Left cardiac atrium (tissue), 4 donors: ENCODE measurements around the gene CTTNBP2. TPM values are rescaled to one million over a fixed set of nuclear protein-coding genes. Genes with fewer than 3 reads are reported as not detected.
"Not testable (repeated sequence)": the region's sequence is repeated elsewhere in the genome, so short reads cannot be mapped to it uniquely, and the experiment has no call there.

ENCODE experiments used
- ATAC-seq, 2 donors: fragments of 200-7000 bp; cut with Tn5 transposase; one replicate each; pipeline ENCODE4 v1.9.1; 2020; ENCODE audit warnings: mild to moderate bottlenecking in 2 of 2, moderate library complexity in 2 of 2
- DNase-seq: peaks from one replicate; pipeline ENCODE4 v3.0.0-alpha.2; 2020
- intact Hi-C, 2 donors: fragments of 100-400 bp; cut with DNase I; formaldehyde crosslinking; loops; one replicate each; pipeline versions ENCODE4 v1.14.1 to v1.15.1; 2022 to 2023
- total RNA-seq, 2 donors: library from RNA; stranded (reverse); fragmentation: NEBNext Ultra II Directional; extraction: Animal tissue kit (Norgen Biotek cat#: 25700); gene quantifications; one replicate each; pipeline ENCODE4 v1.2.1, GENCODE V29; 2021
- donor health status: DM: no; HTN: yes; CAD: no.
- donor health status: DM: no; HTN: yes; CAD: no; lungs with severe emphysema.
- donor health status: DM: yes; HTN: yes; CAD: no.
- donor health status: Dilated cardiomyopathy.

Gene CTTNBP2
- total RNA-seq, 2 donors from 2014 or later, result 4.3 to 7.0 TPM

DNA sequence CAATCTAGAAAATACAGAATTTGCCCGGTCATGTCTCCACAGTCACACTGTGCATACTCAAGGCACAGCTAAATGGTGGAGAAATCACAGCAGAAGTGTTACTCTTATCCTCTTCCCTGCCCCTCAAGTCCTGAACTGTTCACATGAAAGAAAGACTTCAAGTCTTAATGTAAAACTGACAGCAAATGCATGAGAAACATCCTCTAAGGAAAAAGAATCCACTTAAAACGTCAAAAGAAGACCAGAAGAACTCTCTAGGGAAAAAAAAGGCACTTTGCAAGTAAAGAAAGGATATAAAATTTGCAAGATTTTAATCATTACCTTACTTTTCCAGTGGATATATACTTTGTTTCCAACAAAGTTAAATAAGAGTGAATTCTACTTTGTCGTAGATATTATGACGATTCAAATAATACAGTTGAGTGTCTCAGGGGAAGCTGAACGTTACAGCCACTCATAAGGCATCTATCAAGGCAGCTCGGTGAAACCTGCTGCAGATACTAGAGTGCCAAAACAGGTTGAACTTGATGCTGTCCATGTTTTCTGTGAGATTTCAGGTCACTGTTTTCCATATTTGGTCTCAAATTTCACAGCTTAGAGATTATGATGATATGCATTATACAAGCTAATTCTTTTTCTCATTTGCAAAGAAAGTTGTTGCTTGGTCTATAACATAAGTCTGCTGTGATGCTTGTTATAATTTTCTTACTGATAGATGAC lies 155.0 kb downstream of the CTTNBP2 start:
- no peak for DNase-seq
- intact Hi-C loops, result loop anchor here in 1 of 2 donors (5.0 kb wide), 1 partner anchor 256 kb away; no protein-coding TSS in a partner anchor
- no peak for ATAC-seq

DNA sequence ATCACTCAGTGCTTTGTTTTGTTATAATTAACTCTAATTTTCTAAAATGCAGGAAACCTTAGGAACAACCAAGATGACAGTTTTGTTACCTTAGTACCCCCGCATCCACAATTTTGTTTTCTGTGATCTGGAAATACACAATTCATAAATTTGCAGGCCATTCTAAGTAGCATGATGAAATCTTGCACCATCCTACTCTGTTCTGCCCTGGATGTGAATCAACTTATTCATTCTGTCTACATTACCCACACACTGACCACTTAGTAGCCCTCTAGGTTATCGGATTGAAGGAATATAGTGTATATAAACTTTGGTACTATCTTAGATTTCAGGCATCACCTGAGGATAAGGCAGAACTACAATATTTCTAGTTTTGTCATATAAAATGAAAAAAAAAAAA lies 155.9 kb downstream of the CTTNBP2 start:
- no peak for ATAC-seq
- DNase-seq, result no peak
- intact Hi-C loops, result loop anchor here in 1 of 2 donors (5.0 kb wide), 1 partner anchor 255 kb away; no protein-coding TSS in a partner anchor

DNA sequence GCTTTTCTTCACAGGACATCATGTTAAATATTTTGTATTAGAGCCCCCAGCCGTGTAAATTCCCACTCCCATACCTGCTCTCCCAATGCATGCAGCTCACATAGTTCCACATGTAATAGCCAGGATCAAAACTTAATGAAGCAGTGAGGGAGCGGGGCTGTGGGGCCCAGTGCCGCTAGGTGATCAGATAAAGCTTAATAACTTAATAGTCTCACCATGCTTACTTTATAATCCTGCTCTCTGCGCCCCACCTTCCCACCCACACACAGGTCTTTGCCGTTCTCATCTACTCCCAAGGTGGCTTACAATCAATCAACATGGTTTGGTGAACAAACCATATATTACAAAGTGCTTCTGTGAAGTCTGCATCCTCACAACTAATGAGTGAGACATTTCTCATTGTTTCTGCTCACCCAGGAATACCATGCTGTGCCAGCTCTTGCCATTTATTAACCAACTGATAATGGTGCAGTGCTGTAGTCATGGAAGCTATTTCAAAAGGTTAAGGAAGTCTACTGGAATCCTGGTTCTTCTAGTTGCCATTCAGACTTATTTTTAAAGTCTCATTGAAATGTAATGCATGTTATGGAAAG lies 156.4 kb downstream of the CTTNBP2 start:
- intact Hi-C loops, result loop anchor here in 1 of 2 donors (5.0 kb wide), 1 partner anchor 255 kb away; no protein-coding TSS in a partner anchor
- ATAC-seq, result no peak
- no peak for DNase-seq

DNA sequence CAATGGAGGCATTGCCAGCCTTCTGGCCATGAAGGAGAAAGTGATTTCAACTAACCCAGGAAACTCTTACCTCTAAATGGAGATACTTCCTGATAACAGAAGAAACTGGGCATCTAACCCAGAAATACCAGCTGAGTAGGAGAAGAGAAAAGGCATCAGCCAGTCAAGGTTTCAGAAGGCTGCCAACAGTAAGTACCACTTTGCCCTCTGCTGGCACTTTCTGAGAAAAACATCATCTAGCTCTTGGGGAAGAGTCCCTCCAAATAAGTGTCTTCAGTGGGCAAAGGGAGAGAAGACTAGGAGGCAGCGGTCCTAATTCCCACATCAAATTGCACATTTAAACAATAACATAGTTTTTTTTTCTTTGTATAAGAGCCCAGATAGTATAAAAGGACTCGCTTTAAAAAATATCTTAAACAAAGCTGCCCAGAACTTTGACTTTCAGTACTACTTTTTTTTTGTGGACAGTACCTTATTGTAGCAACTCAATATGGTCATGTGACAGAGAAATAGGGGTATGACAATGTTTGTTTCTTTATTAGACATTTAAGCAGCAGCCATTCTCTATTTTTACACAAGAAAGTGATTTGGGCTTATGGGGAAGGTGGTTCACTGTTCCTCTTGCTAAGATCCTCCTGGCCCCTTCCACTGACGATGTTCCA lies 157.3 kb downstream of the CTTNBP2 start:
- intact Hi-C loops, result loop anchor here in 1 of 2 donors (5.0 kb wide), 1 partner anchor 254 kb away; no protein-coding TSS in a partner anchor
- DNase-seq (no peak), ATAC-seq (peak in 1 of 2 donors; percentile 79)

DNA sequence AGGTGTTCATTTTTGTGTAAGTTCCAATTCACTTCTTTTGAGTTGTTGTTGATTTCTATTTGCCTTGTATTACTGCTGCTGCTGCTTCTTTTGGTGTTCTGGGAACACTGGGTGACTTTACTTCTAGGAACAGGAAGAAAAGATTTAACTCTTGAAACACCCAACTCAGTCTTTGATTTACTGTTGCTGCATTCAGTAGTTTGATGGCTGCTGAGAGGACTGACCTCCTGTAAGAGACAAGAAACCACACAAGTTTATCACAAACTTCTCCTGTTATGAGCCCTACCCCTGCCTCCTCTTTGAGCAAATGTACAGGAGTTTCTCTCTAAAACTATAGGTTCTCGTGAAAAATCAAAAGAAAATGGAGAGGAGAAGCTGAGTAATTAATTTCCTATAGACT lies 161.7 kb downstream of the CTTNBP2 start:
- no peak for ATAC-seq
- intact Hi-C loops, result no loop called here
- DNase-seq, result no peak

DNA sequence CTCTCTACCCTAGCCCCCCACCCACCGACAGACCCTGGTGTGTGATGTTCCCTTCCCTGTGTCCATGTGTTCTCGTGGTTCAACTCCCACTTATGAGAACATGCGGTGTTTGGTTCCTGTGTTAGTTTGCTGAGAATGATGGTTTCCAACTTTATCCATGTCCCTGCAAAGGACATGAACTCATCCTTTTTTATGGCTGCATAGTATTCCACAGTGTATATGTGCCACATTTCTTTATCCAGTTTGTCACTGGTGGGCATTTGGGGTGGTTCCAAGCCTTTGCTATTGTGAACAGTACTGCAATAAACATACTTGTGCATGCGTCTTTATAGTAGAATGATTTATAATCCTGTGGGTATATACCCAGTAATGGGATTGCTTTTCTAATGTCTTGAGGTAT lies 165.1 kb downstream of the CTTNBP2 start:
- ATAC-seq, intact Hi-C loops: not testable (repeated sequence)

DNA sequence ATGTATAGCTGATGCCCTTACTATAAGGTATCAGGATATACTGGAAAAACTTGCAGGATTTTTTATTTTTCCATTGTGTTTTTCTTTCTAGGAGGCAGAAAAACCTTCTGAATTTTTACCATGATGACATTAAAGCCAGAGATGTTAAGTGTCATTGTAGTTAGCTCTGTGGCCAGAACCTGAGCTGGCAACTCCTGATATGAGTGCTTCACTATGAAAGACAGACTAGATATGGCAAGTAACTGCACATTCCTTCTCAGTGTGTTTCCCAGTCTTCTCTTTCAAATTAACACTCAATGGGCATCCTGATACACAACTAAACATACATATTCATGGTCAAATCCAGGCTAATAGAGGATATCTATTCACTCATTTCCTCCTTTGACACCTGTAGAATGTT lies 166.2 kb downstream of the CTTNBP2 start:
- ATAC-seq, result no peak
- DNase-seq, result no peak
- intact Hi-C loops, result no loop called here

More for the DNA sequence above, 165.1 kb downstream of the CTTNBP2 start:
- not testable (repeated sequence) for DNase-seq

DNA sequence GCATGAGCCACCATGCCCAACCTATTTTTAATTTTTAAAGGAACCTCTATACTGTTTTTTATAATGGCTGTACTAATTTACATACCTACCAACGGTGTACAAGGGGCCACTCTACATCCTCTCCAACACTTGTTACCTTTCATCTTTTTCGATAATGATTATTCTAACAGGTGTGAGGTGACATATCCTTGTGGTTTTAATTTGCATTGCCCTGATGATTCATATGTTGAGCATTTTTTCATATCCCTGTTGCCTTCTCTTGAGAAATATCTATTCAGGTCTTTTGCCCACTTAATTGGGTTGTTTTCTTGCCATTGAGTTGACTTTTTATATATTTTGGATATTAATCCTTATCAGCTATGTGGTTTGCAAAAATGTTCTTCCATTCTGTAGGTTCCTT lies 167.0 kb downstream of the CTTNBP2 start:
- DNase-seq (no peak), ATAC-seq (no peak)
- intact Hi-C loops, result no loop called here

DNA sequence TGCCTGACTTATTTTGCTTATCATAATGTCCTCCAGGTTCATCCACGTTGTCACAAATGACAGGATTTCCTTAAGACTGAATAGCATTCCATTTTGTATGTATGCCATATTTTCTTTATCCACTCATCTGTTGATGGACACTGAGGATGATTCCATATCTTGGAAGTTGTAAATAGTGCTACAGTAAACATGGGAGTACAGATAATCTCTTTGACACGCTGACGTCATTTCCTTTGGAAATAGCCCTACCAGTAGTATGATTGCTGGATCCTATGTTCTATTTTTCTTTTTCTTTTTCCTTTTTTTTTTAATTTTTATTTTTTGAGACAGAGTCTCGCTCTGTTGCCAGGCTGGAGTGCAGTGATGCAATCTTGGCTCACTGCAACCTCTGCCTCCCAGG lies 167.6 kb downstream of the CTTNBP2 start:
- DNase-seq, result no peak
- intact Hi-C loops, result no loop called here
- no peak for ATAC-seq

DNA sequence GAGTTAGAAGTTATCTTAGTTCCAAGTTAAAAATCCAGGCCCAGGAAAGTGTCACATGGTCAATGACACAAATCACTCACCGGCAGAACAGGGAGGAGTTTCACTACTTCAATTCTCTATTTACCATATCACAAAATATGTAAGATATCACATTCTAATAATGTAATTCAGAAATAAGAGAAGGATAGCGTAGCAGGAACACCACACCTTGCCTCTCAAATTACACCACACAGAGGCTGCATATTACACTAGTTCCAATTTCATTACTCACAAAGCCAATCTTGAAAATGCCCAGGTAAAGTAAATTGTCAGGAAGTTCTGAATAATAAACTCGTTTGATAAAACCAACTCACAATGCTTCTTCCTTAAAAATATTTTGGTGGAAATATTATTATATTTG lies 169.2 kb downstream of the CTTNBP2 start:
- DNase-seq (no peak), ATAC-seq (no peak)
- intact Hi-C loops, result no loop called here

DNA sequence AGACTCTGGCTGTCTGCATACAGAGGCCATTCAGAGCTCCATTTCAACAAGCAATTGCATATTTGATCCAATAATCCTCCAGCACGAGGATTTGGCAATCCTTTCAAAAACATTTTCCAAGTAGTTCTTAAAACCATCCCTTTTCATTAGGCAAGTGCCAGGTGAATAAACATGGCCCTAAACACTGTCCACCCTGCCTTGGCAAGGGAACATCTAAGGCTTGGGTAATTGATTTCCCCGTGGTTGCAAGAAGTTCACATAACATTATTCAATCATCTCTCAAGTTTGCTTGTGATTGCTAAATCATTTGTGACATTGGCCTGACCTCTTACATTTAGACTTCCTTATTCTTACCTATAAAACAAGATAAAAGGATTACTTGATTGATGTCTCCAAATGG lies 175.2 kb downstream of the CTTNBP2 start:
- DNase-seq (no peak), ATAC-seq (peak in 1 of 2 donors; percentile 57)
- intact Hi-C loops, result no loop called here

DNA sequence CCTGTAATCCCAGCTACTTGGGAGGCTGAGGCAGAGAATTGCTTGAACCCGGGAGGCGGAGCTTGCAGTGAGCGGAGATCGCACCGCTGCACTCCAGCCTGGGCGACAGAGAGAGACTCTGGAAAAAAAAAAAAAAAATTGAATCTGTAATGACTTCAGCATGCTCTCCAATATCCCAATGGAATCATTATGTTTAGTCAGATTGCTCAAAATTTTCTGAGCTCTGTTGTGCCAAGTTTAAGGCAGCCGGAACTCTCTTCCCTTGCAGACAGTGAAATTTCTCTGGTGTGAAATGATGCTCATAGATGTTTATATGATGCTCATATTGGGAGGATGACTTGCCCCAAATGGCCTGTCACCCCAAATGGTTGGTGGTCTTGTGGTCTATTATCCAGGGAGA lies 180.9 kb downstream of the CTTNBP2 start:
- no peak for ATAC-seq
- intact Hi-C loops, result no loop called here
- DNase-seq, result no peak

DNA sequence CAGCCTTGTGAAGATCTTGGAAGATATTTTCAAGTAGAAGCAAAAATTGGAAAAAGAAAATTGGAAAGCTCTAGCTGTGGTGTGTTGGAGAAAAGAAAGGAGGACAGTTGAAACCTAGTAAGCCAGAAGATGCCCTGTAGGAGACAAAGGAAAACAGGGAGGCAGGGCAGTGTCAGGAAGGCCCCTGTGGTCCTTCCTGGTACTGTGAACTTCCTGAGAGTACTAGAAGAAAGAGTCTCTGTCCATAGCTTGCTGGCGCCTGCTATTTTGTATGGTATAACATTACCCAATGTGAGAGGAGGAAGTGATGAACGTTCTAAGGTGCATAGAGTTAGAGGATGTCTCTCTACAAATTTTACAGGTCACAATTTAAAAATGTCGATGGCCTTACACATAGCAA lies 183.1 kb downstream of the CTTNBP2 start:
- ATAC-seq (no peak), DNase-seq (no peak)
- intact Hi-C loops, result no loop called here

DNA sequence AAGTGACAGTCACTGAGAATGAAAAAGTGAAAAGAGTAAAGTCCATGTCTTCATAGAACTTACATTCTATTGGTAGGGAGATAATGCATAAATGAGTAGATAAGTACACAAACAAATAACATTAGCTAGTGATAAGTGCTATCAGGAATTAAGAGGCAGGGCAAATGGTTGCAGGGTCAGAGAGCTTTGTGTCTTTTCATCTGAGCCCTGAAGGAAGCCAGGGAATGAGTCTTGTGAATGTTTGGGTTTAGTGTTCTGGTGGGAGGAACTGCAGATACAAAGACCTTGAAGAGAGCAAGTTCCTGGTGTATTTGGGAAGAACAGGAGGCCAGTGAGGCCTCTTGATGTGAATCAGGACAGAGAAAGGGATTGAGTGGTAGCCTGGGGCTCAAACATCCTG lies 183.8 kb downstream of the CTTNBP2 start:
- intact Hi-C loops, result no loop called here
- no peak for DNase-seq
- ATAC-seq, result no peak

DNA sequence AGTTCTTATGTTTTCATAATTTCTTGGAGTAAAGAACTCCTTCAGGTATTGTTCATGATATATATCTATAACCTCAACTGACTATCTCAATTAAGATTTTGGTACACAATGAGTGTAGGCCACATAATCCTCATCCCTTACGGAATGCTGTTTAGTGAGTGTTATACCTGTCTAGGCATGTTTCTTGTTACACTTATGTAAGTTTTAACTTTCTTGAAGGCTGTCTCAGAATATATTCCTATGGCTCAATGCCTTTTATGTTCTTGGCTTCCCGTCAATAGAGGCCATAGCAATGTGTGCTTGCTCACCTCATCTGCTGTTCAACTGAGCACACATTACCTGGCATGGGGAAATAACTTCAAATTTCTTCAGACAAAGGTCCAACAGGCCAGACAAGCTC lies 185.1 kb downstream of the CTTNBP2 start:
- intact Hi-C loops, result no loop called here

DNA sequence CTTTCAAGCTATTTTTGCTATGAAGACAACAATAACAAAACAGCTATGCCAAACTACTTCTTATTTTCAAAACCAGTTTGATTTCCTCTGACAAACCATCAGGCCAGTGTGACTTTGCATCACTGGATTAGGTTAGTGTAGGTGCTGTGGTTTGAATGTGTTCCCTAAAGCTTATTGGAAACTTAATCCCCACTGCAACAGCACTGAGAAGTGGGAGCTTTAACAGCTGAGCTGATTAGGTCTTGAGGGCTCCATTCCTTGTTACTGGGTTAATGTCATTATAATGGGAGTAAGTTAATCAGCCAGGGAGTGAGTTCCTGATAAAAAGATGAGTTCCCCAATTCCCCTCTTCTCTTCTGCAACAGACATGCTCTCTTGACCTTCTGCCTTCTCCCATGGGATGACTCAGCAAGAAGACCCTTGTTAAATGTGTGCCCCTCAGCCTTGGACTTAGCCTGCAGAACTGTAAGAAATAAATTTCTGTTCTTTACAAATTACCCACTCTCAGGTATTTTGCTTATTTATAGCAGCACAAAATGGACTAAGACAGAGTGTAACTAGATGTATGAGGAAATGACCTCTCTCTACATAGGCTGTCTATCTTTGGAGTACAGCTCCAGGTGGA lies 186.8 kb downstream of the CTTNBP2 start:
- ATAC-seq, result no peak
- DNase-seq, result no peak
- intact Hi-C loops, result no loop called here

More for the DNA sequence above, 185.1 kb downstream of the CTTNBP2 start:
- DNase-seq (no peak), ATAC-seq (no peak)

DNA sequence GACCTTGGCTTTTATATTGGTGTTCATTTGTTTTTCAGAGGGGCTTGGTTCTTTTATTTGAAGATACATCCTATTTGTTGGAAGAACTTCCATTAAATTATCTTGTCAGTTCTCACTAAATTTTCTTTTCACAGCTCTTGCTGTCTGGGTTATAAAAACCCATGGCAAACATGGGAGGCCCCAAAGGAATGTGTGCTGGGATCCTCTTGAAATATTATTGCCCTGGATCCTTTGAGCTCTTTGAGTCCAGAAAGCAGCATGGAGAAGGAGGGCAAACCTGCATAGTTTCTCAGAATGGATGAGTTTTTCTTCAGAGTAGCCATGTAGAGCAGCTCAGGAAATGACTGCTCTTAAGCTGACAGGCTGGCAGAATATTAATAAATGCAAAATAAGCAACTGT lies 187.4 kb downstream of the CTTNBP2 start:
- DNase-seq, result no peak
- intact Hi-C loops, result no loop called here

DNA sequence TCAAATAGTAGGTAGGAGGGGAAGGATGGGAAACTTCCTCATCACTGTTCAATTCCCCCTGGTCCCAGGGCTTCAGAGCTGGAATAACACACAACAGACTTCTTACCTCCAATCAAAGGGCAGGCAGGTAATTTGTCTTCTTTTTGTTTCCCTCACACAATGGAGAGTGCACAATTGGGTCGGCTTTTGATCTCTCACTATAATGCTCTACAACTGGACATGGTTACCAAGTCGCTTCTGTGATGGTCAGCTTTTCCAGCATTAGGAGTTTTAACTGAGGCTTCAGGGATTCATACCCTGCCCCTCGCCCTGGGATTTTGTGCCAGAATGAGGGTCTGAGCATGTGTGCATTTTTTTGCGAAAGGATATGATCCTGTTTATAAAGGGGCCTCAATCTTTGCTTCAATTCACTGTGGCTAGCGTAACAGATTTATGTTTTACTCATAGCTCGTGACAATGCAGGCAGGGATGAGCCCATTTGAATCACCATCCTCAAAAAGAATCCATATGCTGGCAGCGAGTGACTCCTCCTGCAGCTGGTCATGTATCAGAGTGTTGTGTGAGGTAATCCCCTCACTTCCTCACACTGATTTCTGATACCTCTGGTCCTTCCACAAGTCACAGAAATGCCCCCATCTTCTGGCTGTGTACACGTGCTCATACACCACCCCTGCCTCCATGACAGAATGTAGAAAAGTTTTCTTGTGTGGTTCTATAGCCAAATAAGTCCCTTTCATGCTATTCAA lies 189.6 kb downstream of the CTTNBP2 start:
- no peak for ATAC-seq

More for the DNA sequence above, 187.4 kb downstream of the CTTNBP2 start:
- no peak for ATAC-seq

More for the DNA sequence above, 189.6 kb downstream of the CTTNBP2 start:
- intact Hi-C loops, result no loop called here
- no peak for DNase-seq
